Brain microvascular endothelial cell (primary cell): ENCODE results near the gene PIAS1.

ENCODE experiments used
- DNase-seq: peaks from one replicate; pipeline ENCODE4 v3.0.0-alpha.2; 2020
- H3K27ac ChIP-seq: fragments of 250-450 bp; sonication (Bioruptor Pico); 2 replicates; pipeline ENCODE4 v1.5.1; 2020; ENCODE audit warnings: mild to moderate bottlenecking, moderate library complexity
- H3K27me3 ChIP-seq: fragments of 250-450 bp; sonication (Bioruptor Pico); replicated peaks from 2 replicates; pipeline ENCODE4 v1.5.1; 2020; ENCODE audit warnings: mild to moderate bottlenecking
- H3K36me3 ChIP-seq: fragments of 250-450 bp; sonication (Bioruptor Pico); replicated peaks from 2 replicates; pipeline ENCODE4 v1.5.1; 2020; ENCODE audit warnings: mild to moderate bottlenecking
- H3K4me3 ChIP-seq: 2 replicates; pipeline ENCODE4 v1.5.1; 2011; ENCODE audit warnings: low read depth, mild to moderate bottlenecking, control low read depth, low read length, moderate library complexity
- CTCF ChIP-seq: IDR thresholded peaks from 2 replicates; pipeline ENCODE4 v1.5.1; 2011; ENCODE audit warnings: low read depth, mild to moderate bottlenecking, moderate library complexity, low read length, control low read depth, inconsistent platforms; ENCODE audit errors: missing control alignments
- in situ Hi-C: cut with HindIII; loops from 2 replicates; pipeline ENCODE4 v1.10.0; 2017; ENCODE audit warnings: low sequenced_read_pairs, low pct_ligation_motif_present

Gene PIAS1

GRCh38 chr15:68061602-68062001, 7.5 kb downstream of the PIAS1 start:
- H3K4me3 ChIP-seq = no peak overlapping the region
- H3K27ac ChIP-seq = no peak overlapping the region
- no peaks in the 10 kb centered on the region for H3K27me3 ChIP-seq
- in situ Hi-C loops = no loop called here
- H3K36me3 ChIP-seq = no peaks in the 10 kb centered on the region
- no peak for TF ChIP-seq CTCF
- no peak for DNase-seq

DNA sequence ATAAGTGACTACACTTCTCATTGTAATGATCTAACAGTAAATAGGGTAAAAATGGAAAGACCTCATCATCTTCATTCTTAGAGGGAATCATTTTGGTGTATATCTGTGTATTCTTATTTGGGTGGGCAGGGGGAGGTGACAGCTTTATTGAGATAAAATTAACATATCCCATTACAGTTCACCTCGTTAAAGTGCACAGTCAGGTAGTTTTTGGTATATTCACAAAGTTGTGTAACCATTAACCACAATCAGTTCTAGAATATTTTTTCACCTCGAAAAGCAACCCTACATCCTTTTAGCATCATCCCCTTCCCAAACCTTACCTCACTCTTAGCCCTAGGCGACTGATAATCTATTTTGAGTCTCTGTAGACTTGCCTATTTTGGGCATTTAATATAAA, 8.1 kb downstream of the PIAS1 start:
- no peak overlapping the region for H3K4me3 ChIP-seq
- in situ Hi-C loops = no loop called here
- TF ChIP-seq CTCF = no peak
- H3K36me3 ChIP-seq = no peaks in the 10 kb centered on the region
- no peak overlapping the region for H3K27ac ChIP-seq
- DNase-seq = no peak
- H3K27me3 ChIP-seq = no peaks in the 10 kb centered on the region

- Histone ChIP-seq H3K27me3 (no peaks in the 10 kb centered on the region), H3K36me3 (no peaks in the 10 kb centered on the region), H3K4me3 (no peak overlapping the region), H3K27ac (no peak overlapping the region)
- TF ChIP-seq CTCF = no peak
- in situ Hi-C loops = no loop called here
- DNase-seq = no peak
These were observed 8.9 kb downstream of the PIAS1 start for GRCh38 chr15:68062946-68063465.

DNA sequence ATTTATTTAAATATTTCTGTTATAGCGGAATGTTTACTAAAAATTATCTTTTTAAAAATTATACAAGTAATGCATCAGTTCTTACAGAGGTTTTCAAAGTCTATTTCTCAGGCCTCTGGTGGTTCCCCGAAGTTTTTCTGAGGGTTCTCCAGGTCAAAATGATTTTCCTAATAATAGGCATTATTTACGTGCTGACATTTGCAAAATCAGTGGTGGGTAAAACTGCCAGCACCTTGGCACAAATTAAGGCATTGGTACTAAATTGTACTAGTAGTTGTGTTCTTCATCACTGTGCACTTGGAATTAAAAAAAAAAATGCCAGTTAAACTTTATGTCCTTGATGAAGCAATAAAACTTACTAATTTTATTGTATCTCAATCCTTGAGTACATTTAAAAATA, 9.5 kb downstream of the PIAS1 start:
- DNase-seq = no peak
- Histone ChIP-seq H3K27ac (no peak overlapping the region), H3K4me3 (no peak overlapping the region), H3K27me3 (no peaks in the 10 kb centered on the region), H3K36me3 (no peaks in the 10 kb centered on the region)
- in situ Hi-C loops = no loop called here
- TF ChIP-seq CTCF = no peak

- Histone ChIP-seq H3K36me3 (no peaks in the 10 kb centered on the region), H3K27me3 (no peaks in the 10 kb centered on the region), H3K4me3 (no peak overlapping the region), H3K27ac (no peak overlapping the region)
- TF ChIP-seq CTCF = no peak
- DNase-seq = no peak
- in situ Hi-C loops = no loop called here
These were observed 19.6 kb downstream of the PIAS1 start for GRCh38 chr15:68073576-68074288.
